GM18873 (cell line): Measurements from ENCODE around the gene NUP210.
"Not testable (repeated sequence)": the region's sequence is repeated elsewhere in the genome, so short reads cannot be mapped to it uniquely, and the experiment has no call there.

Source experiments
- ATAC-seq: cut with Tn5 transposase; IDR thresholded peaks from one replicate; pipeline ENCODE4 v1.9.1; 2021; ENCODE audit warnings: mild to moderate bottlenecking, moderate library complexity, moderate number of reproducible peaks; ENCODE audit not compliant: unreplicated experiment, low FRiP score

NUP210 gene

GRCh38 chr3:13430411-13430875 lies 10.3 kb upstream of the NUP210 start:
- not testable (repeated sequence) for ATAC-seq

GRCh38 chr3:13429631-13430291 lies 9.6 kb upstream of the NUP210 start:
- ATAC-seq: no peak

GRCh38 chr3:13428678-13429077 lies 8.6 kb upstream of the NUP210 start:
- ATAC-seq: not testable (repeated sequence)

- no peak for ATAC-seq
These were observed 7.8 kb upstream of the NUP210 start for GRCh38 chr3:13427662-13428603.

GRCh38 chr3:13426591-13426990 lies 6.5 kb upstream of the NUP210 start:
- ATAC-seq: no peak

GRCh38 chr3:13425689-13426088 lies 5.6 kb upstream of the NUP210 start:
- ATAC-seq: no peak

GRCh38 chr3:13424865-13425617 lies 4.9 kb upstream of the NUP210 start:
- ATAC-seq: no peak

GRCh38 chr3:13424141-13424844 lies 4.2 kb upstream of the NUP210 start:
- ATAC-seq: no peak

GRCh38 chr3:13420831-13421765 lies 976 bp upstream of the NUP210 start:
- no peak for ATAC-seq

- no peak for ATAC-seq
These were observed 547 bp downstream of the NUP210 start for GRCh38 chr3:13419505-13420044.

GRCh38 chr3:13417166-13417947 lies 2.8 kb downstream of the NUP210 start:
- ATAC-seq: no peak

- no peak for ATAC-seq
These were observed 3.9 kb downstream of the NUP210 start for GRCh38 chr3:13415997-13416793.

- ATAC-seq: no peak
These were observed 4.7 kb downstream of the NUP210 start for GRCh38 chr3:13415236-13415986.

- peak; percentile 92 for ATAC-seq
These were observed 5.9 kb downstream of the NUP210 start for GRCh38 chr3:13414040-13414729.

- ATAC-seq: no peak
These were observed 8.8 kb downstream of the NUP210 start for GRCh38 chr3:13411186-13411860.
